Muscle of back (tissue), 11 donors: ENCODE measurements around the gene PAPPA. TPM values are rescaled to one million over a fixed set of nuclear protein-coding genes. Genes with fewer than 3 reads are reported as not detected.
A peak's percentile ranks its signal among the peaks of the same experiment; 100 is the strongest.

Source experiments
- DNase-seq, 3 donors: peaks; one replicate each; pipeline versions ENCODE4 v3.0.0 to v3.0.0-alpha.2; 2013
- polyA plus RNA-seq, 10 donors: library from polyadenylated mRNA; unstranded; fragments of 120-200 nt; gene quantifications; one replicate each; pipeline ENCODE4 v1.2.1, GENCODE V29; 2013; ENCODE audit not compliant: insufficient read length in 10 of 10

PAPPA gene
- polyA plus RNA-seq, 10 donors: 0.58 to 2.2 (median 1.1) TPM

DNA sequence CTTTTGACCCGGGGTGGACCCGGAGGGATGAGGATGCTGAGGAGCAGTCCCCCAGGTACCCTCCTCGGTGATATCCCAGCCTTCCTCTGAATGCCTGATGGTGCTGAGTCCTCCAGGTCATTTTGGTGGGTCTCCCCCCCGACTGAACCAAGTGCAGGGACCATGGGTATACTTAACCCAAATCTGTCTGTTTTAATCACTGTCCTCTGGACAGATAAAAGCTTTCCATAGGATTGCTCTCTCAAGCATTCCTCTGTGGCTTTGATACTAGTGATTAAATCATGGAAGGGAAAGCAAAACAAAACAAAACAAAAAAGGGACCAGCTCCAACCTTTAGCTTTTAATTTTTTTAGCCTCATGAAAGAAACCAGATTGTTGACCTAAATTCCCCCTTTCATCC, 26.0 kb downstream of the PAPPA start:
- no peak for DNase-seq

DNA sequence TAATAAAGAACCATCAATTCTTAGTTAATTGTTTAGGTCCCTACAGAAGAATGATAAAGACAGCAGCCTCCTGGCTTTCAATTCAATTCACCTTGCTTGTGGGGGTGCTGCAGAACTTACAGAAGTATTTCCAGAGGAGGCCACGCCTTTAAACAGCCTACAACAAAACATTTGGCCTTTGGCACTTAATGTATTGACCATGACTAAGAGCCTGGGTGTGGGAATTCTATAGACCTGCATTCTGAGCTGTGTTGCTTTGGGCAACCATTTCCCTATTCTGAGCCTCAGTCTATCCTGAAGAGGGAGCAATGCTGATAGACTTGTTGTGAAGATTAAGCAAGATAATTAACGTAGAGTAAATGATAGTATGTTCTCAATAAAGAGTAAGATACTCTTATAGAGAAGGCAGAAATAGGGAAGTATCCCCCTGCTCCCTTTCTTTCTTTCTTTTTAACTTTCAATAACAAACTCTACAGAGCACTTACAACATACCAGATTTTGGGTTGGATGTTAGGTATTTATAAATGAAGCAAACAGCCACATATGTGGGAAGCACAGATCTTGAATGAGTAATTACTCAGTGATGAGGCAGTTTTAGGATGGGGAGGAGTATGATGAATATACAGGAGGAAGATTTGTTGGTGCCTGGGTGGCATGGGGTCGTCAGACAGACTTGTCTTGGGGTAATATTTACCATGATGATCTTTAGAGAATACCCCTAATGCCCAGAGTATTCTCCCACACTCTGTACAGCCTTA, 28.4 kb downstream of the PAPPA start:
- DNase-seq: no peak

GRCh38 chr9:116182876-116183275, 29.3 kb downstream of the PAPPA start:
- no peak for DNase-seq

DNA sequence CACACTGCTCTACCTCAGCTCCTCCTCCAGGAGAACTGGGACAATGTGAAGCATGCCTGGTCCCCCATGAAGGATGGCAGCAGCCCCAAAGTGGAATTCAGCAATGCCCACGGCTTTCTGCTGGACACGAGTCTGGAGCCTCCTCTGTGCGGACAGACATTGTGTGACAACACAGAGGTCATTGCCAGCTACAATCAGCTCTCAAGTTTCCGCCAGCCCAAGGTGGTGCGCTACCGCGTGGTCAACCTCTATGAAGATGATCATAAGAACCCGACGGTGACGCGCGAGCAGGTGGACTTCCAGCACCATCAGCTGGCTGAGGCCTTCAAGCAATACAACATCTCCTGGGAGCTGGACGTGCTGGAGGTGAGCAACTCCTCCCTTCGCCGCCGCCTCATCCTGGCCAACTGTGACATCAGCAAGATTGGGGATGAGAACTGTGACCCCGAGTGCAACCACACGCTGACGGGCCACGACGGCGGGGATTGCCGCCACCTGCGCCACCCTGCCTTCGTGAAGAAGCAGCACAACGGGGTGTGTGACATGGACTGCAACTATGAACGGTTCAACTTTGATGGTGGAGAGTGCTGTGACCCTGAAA, 34.1 kb downstream of the PAPPA start:
- no peak for DNase-seq

GRCh38 chr9:116189683-116190082, 36.1 kb downstream of the PAPPA start:
- no peak for DNase-seq

- peak in 1 of 3 donors; percentile 62 for DNase-seq
Measured at GRCh38 chr9:116190637-116191396, 37.2 kb downstream of the PAPPA start.

DNA sequence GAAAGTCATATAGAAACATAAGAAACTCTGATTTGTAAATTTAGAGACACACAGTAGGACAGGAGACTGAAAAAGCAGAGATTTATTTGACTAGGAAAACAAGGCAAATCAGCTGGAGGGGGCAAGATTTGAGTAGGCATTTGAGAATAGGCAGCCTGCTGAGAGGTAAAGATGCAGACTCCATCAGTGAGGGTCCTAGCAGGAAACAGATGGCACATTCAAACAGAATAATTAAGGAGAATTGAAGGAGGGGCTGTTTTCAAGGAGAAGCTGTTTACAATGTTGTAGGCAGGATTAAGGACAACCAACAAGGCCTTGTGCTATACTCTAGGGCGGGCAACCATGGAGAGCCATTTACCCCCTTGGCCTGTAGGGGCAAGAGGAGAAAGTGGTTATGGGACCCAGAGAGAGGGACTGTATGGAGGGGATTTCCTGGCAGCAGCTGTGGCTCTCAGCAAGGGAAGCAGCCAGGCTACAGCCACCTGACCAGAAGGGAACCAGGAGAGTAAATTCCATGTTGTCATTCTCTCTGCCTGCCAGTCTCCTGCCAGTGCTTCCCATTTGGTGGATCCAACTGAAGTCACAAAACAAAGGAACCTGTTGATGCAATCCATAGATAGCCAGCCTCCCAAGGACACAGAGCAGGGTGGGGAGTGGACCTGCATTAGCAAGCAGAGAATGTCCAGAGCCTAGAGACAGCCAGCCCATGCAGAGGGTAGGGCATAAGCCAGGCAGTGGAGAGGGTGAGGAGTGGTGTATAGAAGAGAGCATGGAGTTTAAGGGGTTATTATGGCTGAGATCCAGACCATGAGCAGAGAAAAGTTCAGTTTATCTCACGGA, 38.2 kb downstream of the PAPPA start:
- no peak for DNase-seq

DNA sequence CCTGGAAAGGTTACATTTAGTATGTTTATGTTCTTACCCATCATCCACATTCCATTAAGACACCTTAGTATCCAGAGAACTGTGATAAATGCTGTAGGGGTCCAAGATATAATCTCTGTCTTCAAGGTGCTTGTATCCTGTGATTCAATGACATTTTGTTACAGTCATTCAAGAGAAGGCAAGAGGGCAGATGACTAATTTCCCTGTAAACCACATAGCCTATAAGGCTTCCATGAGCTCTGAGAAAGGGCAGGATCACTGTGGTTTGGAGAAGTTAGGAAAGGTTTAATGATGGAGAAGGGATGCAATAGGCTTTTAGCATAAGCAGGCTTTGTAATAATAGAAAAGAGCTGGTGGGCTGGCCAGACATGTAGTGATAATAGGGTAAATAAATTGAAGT, 40.0 kb downstream of the PAPPA start:
- peak in 1 of 3 donors; percentile 51 for DNase-seq

- no peak for DNase-seq
Measured at GRCh38 chr9:116196806-116197205, 43.2 kb downstream of the PAPPA start.

DNA sequence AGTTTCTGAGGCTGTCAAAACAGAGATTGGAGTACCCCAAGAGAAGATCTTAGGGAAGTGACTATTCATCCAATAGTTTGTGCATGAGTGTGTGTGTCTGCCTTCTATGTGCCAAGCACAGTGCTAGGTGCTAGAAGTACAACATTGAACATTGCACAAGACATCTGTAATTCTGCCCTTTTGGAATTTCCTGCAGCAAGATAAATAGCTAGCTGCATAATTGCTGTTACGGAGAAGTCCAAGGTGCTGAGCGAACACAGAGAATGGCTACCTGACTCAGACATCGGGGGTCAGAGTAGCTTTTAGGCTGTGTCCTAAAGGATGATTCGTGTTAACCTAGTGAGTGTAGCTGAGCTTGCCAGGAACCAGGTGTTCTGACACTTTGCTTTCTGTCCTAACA, 44.8 kb downstream of the PAPPA start:
- no peak for DNase-seq

- no peak for DNase-seq
Measured at GRCh38 chr9:116202219-116202912, 48.8 kb downstream of the PAPPA start.

DNA sequence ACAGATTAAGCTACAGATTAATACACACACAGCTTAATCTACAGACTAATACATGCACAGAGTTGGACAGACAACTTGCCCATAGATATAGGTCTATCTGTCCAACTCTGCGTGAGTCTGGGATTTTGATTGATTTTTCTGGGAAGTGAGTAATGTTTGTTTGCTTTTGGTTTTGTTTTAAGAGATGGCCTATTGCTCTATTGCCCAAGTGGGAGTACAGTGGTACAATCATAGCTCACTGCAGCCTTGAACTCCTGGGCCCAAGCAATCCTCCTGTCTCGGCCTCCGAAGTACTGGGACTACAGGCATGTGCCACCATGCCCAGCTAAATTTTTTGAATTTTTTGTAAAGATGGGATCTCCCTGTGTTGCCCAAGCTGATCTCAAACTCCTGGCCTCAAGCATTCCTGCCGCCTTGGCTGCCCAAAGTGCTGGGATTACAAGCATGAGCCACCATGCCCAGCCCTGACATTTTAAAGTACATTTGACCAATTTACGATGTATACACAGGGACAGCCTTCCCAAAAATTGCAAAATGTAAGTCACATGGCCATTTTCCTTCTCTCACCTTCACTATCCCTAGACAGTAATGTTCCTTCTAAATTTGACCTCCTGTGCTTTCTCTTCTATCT, 50.8 kb downstream of the PAPPA start:
- DNase-seq: no peak

DNA sequence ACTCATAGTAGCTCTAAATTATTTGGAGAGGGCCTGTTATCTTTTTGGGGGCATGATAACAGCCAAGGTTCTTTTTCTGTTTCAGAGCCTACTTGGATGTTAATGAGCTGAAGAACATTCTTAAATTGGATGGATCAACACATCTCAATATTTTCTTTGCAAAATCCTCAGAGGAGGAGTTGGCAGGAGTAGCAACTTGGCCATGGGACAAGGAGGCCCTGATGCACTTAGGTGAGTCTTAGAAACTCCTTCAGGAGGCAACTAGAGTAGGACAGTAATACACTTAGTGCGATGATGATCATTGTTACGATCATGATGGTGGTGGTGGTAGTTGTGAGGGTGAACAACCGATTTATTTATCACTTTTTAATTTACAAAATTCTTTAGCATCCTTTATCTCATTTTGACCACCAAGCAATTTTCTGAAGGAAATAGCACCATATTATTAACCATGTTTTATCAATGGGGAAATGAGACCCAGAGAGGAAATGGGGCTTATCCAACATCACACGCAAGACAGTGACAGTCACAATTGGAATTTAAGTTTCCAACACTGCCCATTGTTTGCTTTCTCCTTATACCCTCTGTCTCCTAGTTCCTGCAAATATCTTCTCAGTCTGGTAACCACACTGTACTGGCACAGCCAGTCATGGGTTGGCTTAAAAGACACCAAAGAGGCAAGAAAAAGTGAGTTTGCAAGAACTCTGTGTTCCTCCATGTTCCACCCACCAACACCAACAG, 54.0 kb downstream of the PAPPA start:
- DNase-seq: no peak

GRCh38 chr9:116208417-116209232, 55.0 kb downstream of the PAPPA start:
- DNase-seq: no peak

DNA sequence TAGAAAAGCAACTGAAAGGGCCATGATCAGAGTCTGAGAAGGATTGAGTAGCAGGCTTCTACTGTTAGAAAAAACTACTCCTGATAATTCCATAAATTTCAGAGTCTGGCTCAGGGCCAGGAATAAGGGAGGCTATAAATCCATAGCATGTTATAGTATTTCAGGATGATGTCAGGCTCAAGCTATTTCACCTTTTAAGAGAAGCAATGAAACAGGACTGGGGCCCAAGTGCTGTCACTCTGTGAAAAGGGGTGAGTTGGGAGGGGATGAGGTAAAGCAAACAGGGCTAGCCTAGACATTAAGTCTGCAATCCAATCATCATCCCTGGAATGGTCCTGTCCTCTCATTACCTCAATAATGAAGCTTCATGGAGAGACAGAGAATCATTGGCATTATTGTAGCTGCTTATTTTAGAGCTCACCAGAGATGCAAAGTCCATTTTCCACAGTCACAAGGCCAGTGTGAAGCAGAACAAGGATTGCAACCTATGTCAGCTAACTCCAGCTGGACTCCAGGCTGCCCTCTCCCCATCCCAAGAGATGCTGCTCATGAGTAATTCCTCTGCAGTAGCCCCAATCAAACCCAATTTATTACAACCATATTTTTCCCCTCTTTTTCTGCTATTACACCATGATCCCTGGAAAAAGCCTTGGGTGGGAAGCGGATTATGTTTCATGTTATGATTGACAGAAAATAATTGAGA, 56.0 kb downstream of the PAPPA start:
- peak in 2 of 3 donors; percentile 3 to 25 for DNase-seq

- no peak for DNase-seq
Measured at GRCh38 chr9:116212986-116213692, 59.5 kb downstream of the PAPPA start.

DNA sequence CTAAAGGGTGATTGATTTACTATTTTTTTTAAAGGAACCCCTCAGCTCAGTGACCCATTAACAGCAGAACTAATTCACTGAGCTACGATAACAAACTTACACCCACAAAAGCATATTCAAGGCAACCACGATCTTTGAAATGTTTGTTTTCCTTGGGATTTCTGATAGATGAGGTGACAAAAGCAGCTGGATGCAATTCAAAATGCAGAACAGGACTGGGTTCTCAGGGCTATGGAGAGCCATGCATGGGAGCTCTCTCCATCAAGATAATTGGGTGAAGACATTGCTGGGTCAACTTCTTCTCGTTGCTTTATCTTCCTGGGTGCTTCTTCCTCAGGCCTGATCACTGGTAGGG, 60.1 kb downstream of the PAPPA start:
- DNase-seq: no peak

DNA sequence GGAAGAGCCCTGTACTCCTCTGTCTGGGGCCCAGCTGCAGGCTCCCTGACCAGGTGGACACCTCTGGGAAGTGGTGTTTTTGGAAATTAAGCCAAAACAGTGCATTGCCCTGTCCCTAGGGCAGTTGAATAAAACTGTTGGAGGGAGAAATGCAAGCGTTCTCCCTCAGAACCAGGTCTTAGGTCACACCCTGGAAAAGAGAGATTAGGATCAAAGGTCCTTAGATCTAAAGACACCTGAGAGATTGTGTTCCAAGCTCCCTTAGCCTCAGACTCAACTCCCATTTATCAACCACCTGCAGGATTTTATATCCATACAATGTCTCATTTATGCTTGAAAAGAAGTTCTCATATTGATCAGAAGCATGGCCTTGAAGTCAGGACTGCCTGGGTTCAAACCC, 64.8 kb downstream of the PAPPA start:
- no peak for DNase-seq
